KG1 (cell line): ENCODE data around the gene PRR14L.
"Not testable (repeated sequence)": the region's sequence is repeated elsewhere in the genome, so short reads cannot be mapped to it uniquely, and the experiment has no call there.

Experiments used
- DNase-seq: peaks from one replicate; lab custom pipeline; 2025; lab: John Stamatoyannopoulos, UW

Gene PRR14L

DNA sequence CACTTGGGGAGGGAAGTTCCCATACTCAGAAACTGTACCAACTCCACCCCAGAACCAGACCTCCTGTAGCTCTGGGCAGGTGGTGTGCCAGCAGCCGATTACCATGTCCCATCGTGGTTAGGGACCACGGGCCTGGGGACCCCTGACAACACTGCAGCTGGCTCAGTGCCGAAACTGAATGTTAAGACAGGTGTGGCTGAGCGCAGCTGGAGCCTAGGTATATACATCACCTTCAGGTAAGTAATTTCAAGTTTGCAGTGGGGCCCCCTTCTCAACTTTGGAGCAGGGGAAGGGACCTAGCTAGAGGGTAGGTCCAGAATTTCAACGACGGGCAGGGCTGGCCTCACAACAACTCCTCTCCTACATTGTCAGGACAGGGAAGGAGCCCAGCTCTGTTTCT lies 67.2 kb downstream of the PRR14L start:
- DNase-seq, result no peak

DNA sequence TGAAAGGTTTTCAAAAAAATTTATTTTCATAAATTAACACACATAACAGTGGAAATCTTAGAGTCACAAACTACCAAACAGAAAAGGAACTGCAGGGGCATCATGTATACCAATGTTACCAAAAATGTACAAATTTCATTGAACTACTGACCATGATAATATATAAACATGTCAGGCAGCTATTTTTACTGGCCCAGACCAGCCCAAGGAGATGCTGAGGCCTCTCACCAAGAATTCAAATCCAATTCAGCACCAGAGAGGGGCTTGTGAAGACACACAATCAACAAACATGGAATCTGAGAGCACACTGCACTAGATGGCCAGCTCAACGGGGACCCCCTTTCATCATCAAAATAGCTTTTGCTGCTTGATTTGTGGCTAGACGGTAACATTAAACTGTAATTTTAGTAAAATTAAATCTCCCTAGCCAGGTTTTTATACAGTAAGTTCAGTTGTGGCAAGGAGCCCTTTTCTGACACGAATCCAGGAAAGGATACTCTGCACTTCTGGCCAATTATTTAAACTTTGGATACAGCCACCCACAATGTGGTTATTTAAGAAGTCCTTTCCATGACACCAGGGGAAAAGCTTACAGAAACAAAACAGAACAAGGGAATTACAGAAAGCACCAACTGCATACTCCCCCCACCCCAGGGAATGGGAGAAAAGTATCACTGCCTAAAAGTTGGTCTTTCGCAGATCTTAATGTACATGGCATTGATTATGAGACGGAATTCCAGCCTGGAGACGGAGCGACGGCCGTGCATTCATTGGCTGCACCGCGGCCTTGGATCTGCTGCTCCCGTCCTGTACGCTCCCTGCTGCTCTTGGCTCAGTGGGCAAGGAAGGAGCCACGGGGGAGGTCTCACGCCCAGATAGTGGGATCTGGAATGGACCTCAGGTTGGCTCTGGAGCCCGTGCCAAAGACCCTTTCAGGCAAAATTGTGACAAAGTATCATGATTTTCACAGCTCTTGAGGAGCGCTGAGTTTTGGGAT lies 68.3 kb downstream of the PRR14L start:
- DNase-seq, result no peak

- DNase-seq, result no peak
These were observed 69.0 kb downstream of the PRR14L start for GRCh38 chr22:31680861-31681341.

GRCh38 chr22:31678748-31679147 lies 71.2 kb downstream of the PRR14L start:
- no peak for DNase-seq

GRCh38 chr22:31676700-31677099 lies 73.2 kb downstream of the PRR14L start:
- no peak for DNase-seq

DNA sequence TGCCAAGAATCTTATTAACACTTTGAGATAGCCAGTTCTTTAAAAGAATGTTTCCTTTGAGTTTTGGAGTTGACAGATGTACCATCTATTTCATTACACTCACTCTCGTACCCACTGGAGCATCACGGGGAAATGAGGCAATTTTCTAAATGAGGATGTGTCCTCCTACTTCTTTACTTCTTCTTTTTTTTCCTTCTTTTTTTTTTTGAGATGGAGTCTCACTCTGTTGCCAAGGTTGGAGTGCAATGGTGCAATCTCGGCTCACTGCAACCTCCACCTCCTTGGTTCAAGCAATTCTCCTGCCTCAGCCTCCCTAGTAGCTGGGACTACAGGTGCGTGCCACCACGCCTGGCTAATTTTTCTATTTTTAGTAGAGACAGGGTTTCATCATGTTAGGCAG lies 75.7 kb downstream of the PRR14L start:
- DNase-seq, result not testable (repeated sequence)

DNA sequence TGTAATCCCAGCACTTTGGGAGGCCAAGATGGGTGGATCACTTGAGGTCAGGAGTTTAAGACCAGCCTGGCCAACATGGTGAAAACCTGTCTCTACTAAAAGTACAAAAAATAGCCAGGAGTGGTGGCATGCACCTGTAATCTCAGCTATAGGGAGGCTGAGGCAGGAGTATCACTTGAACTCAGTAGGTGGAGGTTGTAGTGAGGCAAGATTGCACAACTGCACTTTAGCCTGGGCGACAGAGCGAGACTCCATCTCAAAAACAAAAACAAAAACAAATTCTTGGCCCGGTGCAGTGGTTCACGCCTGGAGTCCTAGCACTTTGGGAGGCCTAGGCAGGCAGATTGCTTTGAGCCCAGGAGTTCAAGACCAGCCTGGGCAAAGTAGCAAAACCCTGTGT lies 81.1 kb downstream of the PRR14L start:
- not testable (repeated sequence) for DNase-seq

DNA sequence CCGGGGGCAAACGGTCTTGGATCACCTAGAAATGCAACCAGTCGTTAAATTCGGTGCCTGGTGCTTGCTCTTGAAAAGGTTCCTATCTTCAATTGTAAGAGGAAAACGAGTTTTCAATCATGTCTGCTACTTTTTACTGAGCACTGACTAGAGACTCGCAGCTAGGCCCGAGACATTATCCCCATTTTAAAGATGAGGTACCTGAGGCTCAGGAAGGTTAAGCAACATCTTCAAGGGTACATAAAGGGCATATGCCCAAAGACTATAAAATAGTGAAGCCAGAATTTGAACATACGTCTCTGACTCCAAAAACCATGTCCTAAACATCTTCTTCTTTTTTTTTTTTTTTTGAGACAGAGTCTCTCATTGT lies 87.3 kb downstream of the PRR14L start:
- DNase-seq, result no peak

DNA sequence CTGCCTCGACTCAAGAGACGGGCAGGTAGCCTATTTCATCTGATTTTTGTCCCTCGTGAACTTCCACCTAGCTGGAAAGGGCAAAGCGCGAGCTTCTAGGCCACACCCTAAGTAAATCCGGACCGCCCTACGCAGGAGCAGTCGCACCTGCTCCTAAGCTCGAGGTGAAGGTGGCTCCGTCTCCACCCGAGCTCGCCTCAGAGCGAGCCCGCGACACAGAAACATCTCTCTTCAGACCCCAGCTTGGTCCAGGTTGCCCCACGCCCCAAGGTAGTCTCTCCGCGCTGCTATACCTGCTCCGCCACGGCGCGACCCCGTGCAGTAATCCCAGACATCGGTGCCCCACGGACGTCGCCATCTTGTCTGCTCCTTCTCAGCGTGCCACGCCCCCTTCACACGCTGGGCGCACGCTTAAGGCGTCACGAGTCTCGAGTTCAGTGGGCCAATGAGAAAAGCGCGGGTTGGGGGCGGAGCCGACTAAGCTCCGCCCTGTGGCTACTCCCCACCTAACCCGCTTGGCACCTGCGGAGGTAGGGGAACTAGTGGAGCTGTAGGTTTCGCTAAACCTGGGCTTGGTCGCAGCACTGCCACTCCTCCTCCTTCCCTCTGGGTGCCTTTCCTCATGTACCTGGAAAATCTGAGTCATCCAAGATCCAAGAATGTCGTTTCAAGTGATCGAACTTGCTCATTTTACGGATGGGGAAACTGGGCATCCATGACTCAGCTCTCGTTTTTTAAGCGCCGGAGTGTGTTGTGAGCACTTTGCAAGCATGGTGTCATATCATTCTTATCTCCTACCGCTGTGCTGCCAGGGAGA lies 87.9 kb downstream of the PRR14L start, which contains the start of gene PISD:
TSS of gene PISD (minus strand) at position 365 of the 817 bp plus-strand sequence. CDS start at position 358, 7 bp downstream.
- peak; percentile 96 for DNase-seq

DNA sequence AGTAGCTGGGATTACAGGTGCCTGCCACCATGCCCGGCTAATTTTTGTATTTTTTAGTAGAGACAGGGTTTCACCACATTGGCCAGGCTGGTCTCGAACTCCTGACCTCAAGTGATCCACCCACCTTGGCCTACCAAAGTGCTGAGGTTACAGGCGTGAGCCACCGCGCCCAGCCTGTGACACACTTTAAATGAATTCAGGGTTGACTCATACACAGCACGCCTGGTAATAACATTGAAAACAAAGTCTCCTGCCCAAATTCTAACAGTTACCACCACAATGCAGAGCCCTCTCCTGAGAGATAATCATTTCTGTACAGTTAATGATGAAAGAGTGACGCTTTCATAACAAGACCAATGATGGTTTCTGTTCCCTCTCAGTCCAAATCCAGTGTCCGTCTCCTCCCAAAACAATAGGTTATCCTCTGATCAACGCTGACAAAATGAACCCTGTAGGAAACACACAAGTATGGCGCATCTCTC lies 89.0 kb downstream of the PRR14L start:
- not testable (repeated sequence) for DNase-seq

DNA sequence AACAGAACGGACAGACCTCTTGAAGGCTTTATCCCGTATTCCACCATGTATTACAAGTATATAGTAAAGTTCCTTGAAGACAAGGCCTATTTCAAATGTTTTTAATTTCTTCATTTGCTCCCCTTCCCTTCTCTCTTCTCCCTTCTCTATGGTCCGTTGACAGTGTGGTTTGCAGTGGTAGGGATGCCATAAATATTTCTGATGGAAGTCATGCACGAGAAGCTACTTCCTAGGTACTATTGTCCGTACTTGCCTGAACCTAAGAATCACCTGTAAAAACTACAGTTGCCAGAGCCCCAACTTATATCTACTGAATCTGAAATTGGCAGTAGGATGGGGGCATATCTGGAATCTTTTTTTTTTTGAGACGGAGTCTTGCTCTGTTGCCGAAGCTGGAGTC lies 90.7 kb downstream of the PRR14L start:
- DNase-seq, result no peak

DNA sequence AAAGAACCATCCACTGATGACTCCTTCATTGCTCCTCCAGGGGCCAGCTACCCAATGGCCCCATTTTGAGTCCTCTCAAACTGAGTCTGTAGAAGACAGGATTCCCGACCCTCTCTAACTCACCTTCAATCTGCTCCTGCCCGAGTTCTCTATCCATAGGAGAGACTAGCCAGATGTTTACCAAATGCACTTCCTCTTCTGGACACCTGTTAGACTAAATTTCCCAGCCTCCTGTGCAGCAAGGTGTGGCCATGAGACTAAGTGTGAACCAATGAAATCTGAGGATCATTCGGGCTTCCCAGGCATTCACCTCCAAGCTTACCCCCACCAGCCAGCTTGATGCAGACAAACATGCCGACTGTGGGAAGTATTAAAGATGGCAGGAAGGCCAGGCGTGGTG lies 95.5 kb downstream of the PRR14L start:
- DNase-seq, result no peak

- DNase-seq, result no peak
These were observed 96.0 kb downstream of the PRR14L start for GRCh38 chr22:31653944-31654343.

DNA sequence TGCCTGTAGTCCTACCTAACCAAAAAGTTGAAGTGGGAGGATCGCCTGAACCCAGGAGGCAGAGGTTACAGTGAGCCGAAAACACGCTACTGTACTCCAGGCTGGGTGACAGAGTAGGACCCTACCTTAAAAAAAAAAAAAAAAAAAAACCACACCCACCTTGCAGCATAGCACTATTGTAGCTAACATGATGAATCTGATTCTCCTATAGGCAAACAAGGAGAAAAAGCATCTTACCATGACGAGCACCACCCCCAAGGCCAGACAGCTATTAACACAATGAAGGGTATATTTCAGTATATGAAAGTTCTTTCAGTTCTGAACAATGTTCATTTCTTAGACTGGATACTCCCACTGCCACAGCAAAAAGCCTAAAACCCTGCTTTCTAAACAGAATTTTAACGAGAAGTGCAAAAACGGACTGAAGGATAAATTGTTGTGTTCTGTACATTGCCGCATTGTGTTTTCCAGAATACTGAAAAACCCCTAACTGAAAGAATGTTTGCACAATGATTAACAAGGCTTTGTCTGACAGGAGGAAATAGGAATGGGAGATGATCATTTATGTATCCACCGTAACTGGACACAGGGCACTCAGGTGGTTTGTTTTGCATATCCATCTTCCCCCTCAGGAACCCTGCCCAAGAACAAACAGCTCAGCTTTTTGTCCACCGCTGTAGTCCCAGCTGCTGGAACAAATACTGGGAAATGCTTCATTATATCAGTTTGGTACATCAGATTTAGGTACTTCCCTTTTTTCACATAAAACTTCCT lies 96.8 kb downstream of the PRR14L start:
- DNase-seq, result no peak

- DNase-seq, result no peak
These were observed 97.8 kb downstream of the PRR14L start for GRCh38 chr22:31652088-31652487.

DNA sequence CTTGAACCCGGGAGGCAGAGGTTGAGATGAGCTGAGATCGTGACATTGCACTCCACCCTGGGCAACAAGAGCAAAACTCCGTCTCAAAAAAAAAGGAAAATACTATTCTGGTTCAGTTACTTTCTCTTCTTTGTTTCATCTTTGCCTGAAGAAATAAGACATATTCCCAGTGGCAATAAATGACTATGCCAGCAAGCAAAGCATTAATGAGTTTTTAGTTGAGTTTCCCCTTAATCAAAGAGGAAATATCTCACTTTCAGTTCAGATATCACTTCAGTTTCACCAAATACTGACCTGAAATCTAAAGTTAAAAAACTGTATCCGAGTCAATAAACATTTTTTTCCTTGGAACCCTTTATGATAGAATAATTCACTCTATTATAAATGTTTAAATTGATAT lies 98.3 kb downstream of the PRR14L start:
- no peak for DNase-seq

DNA sequence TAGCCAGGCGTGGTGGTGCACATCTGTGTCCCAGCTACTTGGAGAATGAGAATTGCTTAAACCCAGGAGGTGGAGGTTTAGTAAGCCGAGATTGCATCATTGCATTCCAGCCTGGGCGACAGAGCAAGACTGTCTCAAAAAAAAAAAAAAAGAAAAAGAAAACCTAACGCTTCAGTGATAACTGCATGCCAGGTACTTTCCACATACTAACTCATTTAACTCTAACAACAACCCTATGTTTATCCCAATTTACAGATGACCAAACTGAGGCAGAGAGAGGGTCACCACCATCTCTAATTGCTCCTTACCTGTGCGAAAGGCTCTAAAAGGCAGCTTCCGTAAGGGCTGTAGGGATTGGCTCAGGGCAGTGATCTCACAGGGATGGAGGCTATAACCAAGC lies 99.5 kb downstream of the PRR14L start:
- no peak for DNase-seq

DNA sequence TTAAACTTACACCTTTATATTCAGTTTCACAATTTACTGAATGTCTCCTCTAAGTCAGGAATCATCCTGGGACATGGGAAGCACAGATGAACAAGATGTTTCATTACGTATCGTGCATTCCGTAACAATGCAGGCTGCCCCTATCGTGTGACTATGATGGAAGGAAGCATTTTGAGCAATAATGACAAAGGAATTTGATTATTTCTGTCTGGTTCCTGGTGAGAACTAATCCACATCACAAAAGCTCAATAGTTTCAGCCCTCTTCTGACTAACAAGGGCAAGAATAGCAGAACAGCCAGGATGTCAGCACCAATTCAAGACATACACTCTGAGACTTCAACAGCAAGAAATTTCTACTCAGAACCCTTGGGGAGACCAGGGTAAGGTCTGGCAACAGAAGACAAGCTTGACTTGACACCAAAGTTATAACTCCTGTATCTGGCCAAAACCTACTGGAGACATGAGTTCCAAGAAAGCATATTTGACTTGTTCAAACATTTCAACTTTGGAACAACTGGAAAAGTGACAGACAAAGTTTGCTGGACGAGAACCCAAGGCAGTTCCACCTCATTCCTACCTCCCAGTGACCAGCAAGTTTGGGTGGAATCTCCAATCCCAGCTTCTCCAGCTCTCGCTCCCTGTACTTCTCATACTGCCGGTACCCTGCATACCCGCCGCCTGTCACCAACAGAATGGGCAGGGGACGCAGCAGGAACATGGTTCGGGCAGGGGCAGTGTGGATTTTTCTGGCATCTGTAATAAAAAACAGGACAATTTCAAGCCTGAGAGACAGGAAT lies 102.2 kb downstream of the PRR14L start:
- no peak for DNase-seq

DNA sequence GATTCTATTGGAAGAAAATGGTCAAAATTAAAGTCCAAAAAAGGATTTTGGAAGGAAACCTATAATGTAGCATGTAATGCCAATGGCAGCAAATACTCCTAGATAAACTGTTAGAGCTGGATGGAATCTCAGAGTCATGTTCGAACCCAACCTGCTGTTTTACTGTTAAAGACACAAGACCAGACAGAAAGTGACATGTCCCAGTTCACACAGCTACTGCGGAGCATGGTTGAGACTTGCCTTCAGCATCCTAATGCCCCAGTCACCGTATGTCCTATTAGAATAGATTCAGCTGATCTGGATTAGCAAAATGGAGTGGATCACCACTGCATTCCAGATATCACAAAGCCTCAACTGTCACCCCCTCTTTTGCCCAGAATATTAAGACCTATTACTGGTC lies 102.9 kb downstream of the PRR14L start:
- DNase-seq, result no peak

DNA sequence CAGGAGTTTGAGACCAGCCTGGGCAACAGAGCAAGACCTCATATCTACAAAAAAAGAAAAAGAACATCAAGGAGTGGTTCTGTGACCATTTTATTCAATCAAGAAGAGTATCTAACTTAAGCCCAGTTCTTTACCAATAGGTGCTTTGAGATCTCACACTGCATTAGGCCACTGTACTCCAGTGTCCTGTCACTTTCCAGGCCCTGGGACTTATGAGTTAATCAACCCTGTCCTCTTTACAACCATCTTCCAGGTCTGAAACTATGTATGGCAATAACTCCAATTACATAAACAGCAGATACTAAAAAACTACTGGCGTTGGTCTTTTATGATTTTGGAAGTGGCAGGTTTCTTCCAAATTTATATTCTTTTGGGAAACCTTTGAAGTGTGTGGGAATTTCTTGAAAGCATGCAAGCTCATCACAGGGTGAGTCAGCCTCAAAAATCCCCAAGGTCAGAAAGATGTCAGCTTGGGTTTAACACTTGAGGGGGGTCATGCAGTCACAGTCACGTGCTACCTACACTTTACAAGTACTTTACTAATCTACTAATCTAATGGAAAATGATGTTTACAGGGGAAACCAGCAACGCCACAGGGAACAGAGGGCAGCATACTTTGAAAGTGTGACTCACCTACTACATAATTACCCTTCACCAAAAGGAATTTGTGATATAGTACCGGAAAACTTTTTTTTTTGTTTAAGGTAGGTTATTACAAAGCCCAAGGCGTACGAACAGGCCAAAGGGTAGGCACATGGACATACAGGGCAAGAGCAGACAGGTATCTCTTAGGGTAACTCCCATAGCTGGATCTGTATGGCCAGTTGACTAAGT lies 103.5 kb downstream of the PRR14L start:
- no peak for DNase-seq
